Subcutaneous abdominal adipose tissue (tissue), 5 donors: ENCODE results near the gene MAGOHB.

Experiments used
- H3K27ac ChIP-seq: one replicate; pipeline ENCODE4 v1.7.0; 2013; ENCODE audit warnings: low read depth, mild to moderate bottlenecking, inconsistent platforms, low read length, moderate library complexity
- H3K27me3 ChIP-seq, 5 donors: one replicate each; pipeline ENCODE4 v1.7.0; 2013; ENCODE audit warnings: low read length in 5 of 5, inconsistent platforms in 1 of 5; ENCODE audit not compliant: control insufficient read depth in 5 of 5, insufficient read depth in 4 of 5
- H3K36me3 ChIP-seq, 5 donors: one replicate each; pipeline ENCODE4 v1.7.0; 2013; ENCODE audit warnings: low read length in 5 of 5; ENCODE audit not compliant: control insufficient read depth in 5 of 5, insufficient read depth in 5 of 5
- H3K4me1 ChIP-seq, 5 donors: one replicate each; pipeline ENCODE4 v1.7.0; 2013; ENCODE audit warnings: low read length in 5 of 5, mild to moderate bottlenecking in 3 of 5, moderate library complexity in 1 of 5; ENCODE audit not compliant: control insufficient read depth in 5 of 5, insufficient read depth in 5 of 5
- H3K4me3 ChIP-seq, 5 donors: one replicate each; pipeline ENCODE4 v1.7.0; 2013; ENCODE audit warnings: low read length in 5 of 5, low read depth in 1 of 5
- H3K9ac ChIP-seq, 5 donors: one replicate each; pipeline ENCODE4 v1.7.0; 2013; ENCODE audit warnings: low read length in 5 of 5, mild to moderate bottlenecking in 4 of 5, moderate library complexity in 3 of 5
- H3K9me3 ChIP-seq, 5 donors: one replicate each; pipeline ENCODE4 v1.7.0; 2013; ENCODE audit warnings: low read length in 5 of 5; ENCODE audit not compliant: control insufficient read depth in 5 of 5
- donor health status: healthy.
- donor health status: healthy.
- donor health status: healthy.
- donor health status: healthy.
- donor health status: healthy.

MAGOHB gene

GRCh38 chr12:10562306-10562933 lies 51.0 kb downstream of the MAGOHB start:
- Histone ChIP-seq H3K27me3 (peaks cover 0 to 4% (median 0%) of the 10 kb centered on the region in 5 donors), H3K9me3 (no peaks in the 10 kb centered on the region), H3K4me1 (no peaks in the 10 kb centered on the region), H3K9ac (no peak overlapping the region), H3K36me3 (no peaks in the 10 kb centered on the region), H3K4me3 (no peak overlapping the region), H3K27ac (no peak overlapping the region)

DNA sequence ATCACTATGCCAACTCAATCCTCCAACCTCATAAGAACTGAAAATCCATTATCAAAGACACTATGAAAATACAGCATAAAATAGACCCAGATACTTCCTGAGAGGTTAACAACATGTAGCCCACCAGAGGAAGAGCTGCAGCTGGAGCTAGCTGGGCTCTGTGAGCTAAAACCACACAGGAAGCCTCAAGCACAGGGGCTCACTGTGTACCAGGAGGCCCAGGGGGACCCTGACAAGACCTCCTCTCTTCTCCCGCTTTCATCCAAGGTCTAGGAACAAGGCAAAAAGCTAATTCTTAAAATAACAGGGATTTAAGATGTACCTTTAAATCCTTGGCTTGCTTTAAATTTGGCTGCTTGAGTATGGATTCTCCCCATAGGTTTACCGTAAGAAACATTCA lies 54.2 kb downstream of the MAGOHB start:
- H3K27ac ChIP-seq: no peak overlapping the region
- H3K27me3 ChIP-seq: peaks cover 0 to 4% (median 0%) of the 10 kb centered on the region in 5 donors
- H3K36me3 ChIP-seq: no peaks in the 10 kb centered on the region
- no peaks in the 10 kb centered on the region for H3K4me1 ChIP-seq
- H3K9me3 ChIP-seq: no peaks in the 10 kb centered on the region
- H3K4me3 ChIP-seq: no peak overlapping the region
- H3K9ac ChIP-seq: no peak overlapping the region

GRCh38 chr12:10558789-10559188 lies 54.6 kb downstream of the MAGOHB start:
- Histone ChIP-seq H3K27ac (no peak overlapping the region), H3K4me3 (no peak overlapping the region), H3K9me3 (no peaks in the 10 kb centered on the region), H3K4me1 (no peaks in the 10 kb centered on the region), H3K9ac (no peak overlapping the region), H3K36me3 (no peaks in the 10 kb centered on the region), H3K27me3 (peaks cover 0 to 4% (median 0%) of the 10 kb centered on the region in 5 donors)

DNA sequence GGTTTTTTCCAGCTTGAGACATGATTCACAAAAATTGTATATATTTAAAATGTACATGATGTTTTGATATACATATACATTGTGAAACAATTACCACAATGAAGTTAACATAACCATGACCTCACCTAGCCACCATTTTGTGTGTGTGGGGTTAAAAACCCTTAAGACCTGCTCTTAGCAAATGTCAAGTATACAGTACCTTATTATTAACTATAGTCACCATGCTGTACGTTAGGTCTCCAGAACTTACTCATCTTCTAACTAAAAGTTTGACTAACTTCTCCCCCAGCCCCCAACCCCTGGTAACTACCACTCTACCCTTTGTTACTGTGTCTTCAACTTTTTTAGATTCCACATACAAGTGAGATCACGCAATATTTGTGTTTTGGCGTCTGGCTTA lies 55.1 kb downstream of the MAGOHB start:
- Histone ChIP-seq H3K4me3 (no peak overlapping the region), H3K27ac (no peak overlapping the region), H3K9ac (no peak overlapping the region), H3K9me3 (no peaks in the 10 kb centered on the region), H3K27me3 (peaks cover 0 to 4% (median 0%) of the 10 kb centered on the region in 5 donors), H3K4me1 (no peaks in the 10 kb centered on the region), H3K36me3 (no peaks in the 10 kb centered on the region)

- Histone ChIP-seq H3K9ac (no peak overlapping the region), H3K36me3 (no peaks in the 10 kb centered on the region), H3K27me3 (peaks cover 0 to 4% (median 0%) of the 10 kb centered on the region in 5 donors), H3K27ac (no peak overlapping the region), H3K9me3 (no peaks in the 10 kb centered on the region), H3K4me3 (no peak overlapping the region), H3K4me1 (no peaks in the 10 kb centered on the region)
These were observed 55.6 kb downstream of the MAGOHB start for GRCh38 chr12:10557766-10558165.

- Histone ChIP-seq H3K4me1 (no peaks in the 10 kb centered on the region), H3K9ac (no peak overlapping the region), H3K9me3 (no peaks in the 10 kb centered on the region), H3K36me3 (no peaks in the 10 kb centered on the region), H3K27ac (no peak overlapping the region), H3K27me3 (peaks cover 0 to 4% (median 0%) of the 10 kb centered on the region in 5 donors), H3K4me3 (no peak overlapping the region)
These were observed 56.1 kb downstream of the MAGOHB start for GRCh38 chr12:10557329-10557728.

GRCh38 chr12:10554756-10555481 lies 58.5 kb downstream of the MAGOHB start:
- Histone ChIP-seq H3K9ac (no peak overlapping the region), H3K9me3 (no peaks in the 10 kb centered on the region), H3K27me3 (peaks cover 0 to 4% (median 0%) of the 10 kb centered on the region in 5 donors), H3K36me3 (no peaks in the 10 kb centered on the region), H3K27ac (no peak overlapping the region), H3K4me1 (no peaks in the 10 kb centered on the region), H3K4me3 (no peak overlapping the region)

DNA sequence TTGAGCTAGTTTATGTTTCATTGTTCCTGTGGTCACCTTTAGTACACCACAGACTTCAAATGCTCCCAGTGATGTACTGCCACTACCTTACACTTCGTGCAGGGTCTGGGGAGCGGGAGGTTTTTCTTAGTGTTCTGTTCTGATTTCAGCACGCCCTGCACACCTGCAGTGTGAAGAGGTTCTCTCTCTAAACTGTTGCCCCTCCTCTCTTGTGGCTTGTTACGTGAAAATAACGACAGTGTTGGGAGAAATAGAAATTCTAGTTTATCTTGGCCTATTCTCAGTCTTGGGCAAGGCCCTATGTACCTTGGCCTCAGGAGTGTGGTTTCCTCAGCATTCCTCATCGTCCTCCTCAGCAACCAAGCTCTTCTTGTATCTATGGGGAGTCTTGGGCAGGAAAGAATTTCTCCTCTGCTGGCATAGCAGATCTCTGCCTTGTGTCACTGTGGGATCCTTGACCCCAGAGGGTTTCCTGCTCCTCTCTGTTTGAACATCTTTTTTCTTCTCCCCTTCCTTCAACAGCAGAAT lies 59.1 kb downstream of the MAGOHB start:
- H3K4me3 ChIP-seq: no peak overlapping the region
- no peaks in the 10 kb centered on the region for H3K36me3 ChIP-seq
- H3K9me3 ChIP-seq: no peaks in the 10 kb centered on the region
- H3K9ac ChIP-seq: no peak overlapping the region
- H3K27ac ChIP-seq: no peak overlapping the region
- H3K4me1 ChIP-seq: no peaks in the 10 kb centered on the region
- H3K27me3 ChIP-seq: peaks cover 0 to 4% (median 0%) of the 10 kb centered on the region in 5 donors
